ENCODE data around the gene SYT12.

SYT12 gene

GRCh38 chr11:67027943-67028542 lies 5.1 kb downstream of the SYT12 start:
- no peak for DNase-seq (ENCODE audit: low read depth, low spot score)

- no peak for DNase-seq (ENCODE audit: low read depth, low spot score)
Observed at GRCh38 chr11:67029146-67029545, 6.2 kb downstream of the SYT12 start.

GRCh38 chr11:67030976-67031375 lies 8.0 kb downstream of the SYT12 start:
- DNase-seq (ENCODE audit: low read depth, low spot score), result no peak

GRCh38 chr11:67031791-67032561 lies 9.0 kb downstream of the SYT12 start:
- no peak for DNase-seq (ENCODE audit: low read depth, low spot score)

- no peak for DNase-seq (ENCODE audit: low read depth, low spot score)
Observed at GRCh38 chr11:67032830-67033551, 10.1 kb downstream of the SYT12 start.

- no peak for DNase-seq (ENCODE audit: low read depth, low spot score)
Observed at GRCh38 chr11:67033661-67034166, 10.8 kb downstream of the SYT12 start.

- DNase-seq (ENCODE audit: low read depth, low spot score), result no peak
Observed at GRCh38 chr11:67034350-67034749, 11.4 kb downstream of the SYT12 start.

GRCh38 chr11:67040147-67040546 lies 17.2 kb downstream of the SYT12 start:
- no peak for DNase-seq (ENCODE audit: low read depth, low spot score)

- no peak for DNase-seq (ENCODE audit: low read depth, low spot score)
Observed at GRCh38 chr11:67041602-67042001, 18.7 kb downstream of the SYT12 start.

- DNase-seq (ENCODE audit: low read depth, low spot score), result no peak
Observed at GRCh38 chr11:67043572-67044349, 20.8 kb downstream of the SYT12 start.

GRCh38 chr11:67044496-67044895 lies 21.6 kb downstream of the SYT12 start:
- no peak for DNase-seq (ENCODE audit: low read depth, low spot score)

- no peak for DNase-seq (ENCODE audit: low read depth, low spot score)
Observed at GRCh38 chr11:67045314-67045713, 22.4 kb downstream of the SYT12 start.

GRCh38 chr11:67048515-67049130 lies 25.7 kb downstream of the SYT12 start:
- DNase-seq (ENCODE audit: low read depth, low spot score), result no peak

- no peak for DNase-seq (ENCODE audit: low read depth, low spot score)
Observed at GRCh38 chr11:67050139-67050538, 27.2 kb downstream of the SYT12 start.

GRCh38 chr11:67051180-67051893 lies 28.4 kb downstream of the SYT12 start:
- no peak for DNase-seq (ENCODE audit: low read depth, low spot score)

- no peak for DNase-seq (ENCODE audit: low read depth, low spot score)
Observed at GRCh38 chr11:67051945-67052488, 29.1 kb downstream of the SYT12 start.

- DNase-seq (ENCODE audit: low read depth, low spot score), result no peak
Observed at GRCh38 chr11:67052891-67053290, 30.0 kb downstream of the SYT12 start.

- no peak for DNase-seq (ENCODE audit: low read depth, low spot score)
Observed at GRCh38 chr11:67053896-67054329, 31.0 kb downstream of the SYT12 start.

GRCh38 chr11:67054346-67054835 lies 31.5 kb downstream of the SYT12 start:
- no peak for DNase-seq (ENCODE audit: low read depth, low spot score)
